Ishikawa (cell line): ENCODE data around the gene RIPOR3.

ENCODE experiments used
- CEBPB ChIP-seq: IDR thresholded peaks from 2 replicates; pipeline ENCODE4 v1.6.1; 2012
- CREB1 ChIP-seq: IDR thresholded peaks from 2 replicates; pipeline ENCODE4 v1.6.1; 2012; ENCODE audit warnings: low read depth
- EGR1 ChIP-seq: IDR thresholded peaks from 2 replicates; pipeline ENCODE4 v1.6.1; 2012
- EP300 ChIP-seq: IDR thresholded peaks from 2 replicates; pipeline ENCODE4 v1.6.1; 2012; ENCODE audit warnings: borderline replicate concordance
- MAX ChIP-seq: IDR thresholded peaks from 2 replicates; pipeline ENCODE4 v1.6.1; 2012
- NFIC ChIP-seq: IDR thresholded peaks from 2 replicates; pipeline ENCODE4 v1.6.1; 2012
- RAD21 ChIP-seq: IDR thresholded peaks from 2 replicates; pipeline ENCODE4 v1.6.1; 2012; ENCODE audit warnings: low read depth
- REST ChIP-seq: IDR thresholded peaks from 2 replicates; pipeline ENCODE4 v1.6.1; 2012; ENCODE audit warnings: low read depth, mild to moderate bottlenecking
- TAF1 ChIP-seq: IDR thresholded peaks from 2 replicates; pipeline ENCODE4 v1.6.1; 2012; ENCODE audit warnings: low read depth, mild to moderate bottlenecking
- TCF12 ChIP-seq: IDR thresholded peaks from 2 replicates; pipeline ENCODE4 v1.6.1; 2012; ENCODE audit warnings: low read depth
- YY1 ChIP-seq: IDR thresholded peaks from 2 replicates; pipeline ENCODE4 v1.6.1; 2012; ENCODE audit warnings: low read depth
- TF ChIP-seq, protein P1 (sequence below): IDR thresholded peaks from 2 replicates; pipeline ENCODE4 v1.6.1; 2012

DNA sequence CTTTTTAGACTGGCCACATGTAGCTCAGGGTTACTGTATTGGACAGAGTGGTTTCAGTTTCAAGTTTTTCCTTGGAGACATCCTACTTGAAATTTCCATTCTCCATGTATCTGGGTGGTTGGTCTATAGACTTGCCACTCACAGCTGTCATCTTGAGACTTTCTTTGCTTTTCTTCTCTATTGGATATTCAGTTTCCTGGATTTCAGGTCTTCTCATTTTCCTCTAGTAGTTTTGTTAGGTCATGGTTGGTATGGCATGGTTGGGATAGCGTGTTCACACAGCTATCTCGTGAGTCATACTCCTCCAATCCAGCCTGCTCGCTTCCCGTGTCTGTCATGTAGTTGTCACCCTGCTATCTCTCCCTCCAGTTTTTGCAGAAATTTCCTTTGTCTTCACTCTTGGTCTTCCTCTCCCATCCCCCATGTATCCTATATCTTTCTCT, 132.8 kb downstream of the RIPOR3 start:
- TF ChIP-seq MAX (no peak), CEBPB (no peak), RAD21 (no peak), EGR1 (no peak), YY1 (no peak), REST (no peak), TAF1 (no peak), EP300 (no peak), NFIC (no peak), CREB1 (no peak), TCF12 (no peak)
- TF ChIP-seq, protein P1, sequence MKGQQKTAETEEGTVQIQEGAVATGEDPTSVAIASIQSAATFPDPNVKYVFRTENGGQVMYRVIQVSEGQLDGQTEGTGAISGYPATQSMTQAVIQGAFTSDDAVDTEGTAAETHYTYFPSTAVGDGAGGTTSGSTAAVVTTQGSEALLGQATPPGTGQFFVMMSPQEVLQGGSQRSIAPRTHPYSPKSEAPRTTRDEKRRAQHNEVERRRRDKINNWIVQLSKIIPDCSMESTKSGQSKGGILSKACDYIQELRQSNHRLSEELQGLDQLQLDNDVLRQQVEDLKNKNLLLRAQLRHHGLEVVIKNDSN: no peak
